ENCODE data around the gene ADSS1.

ADSS1 gene

GRCh38 chr14:104768437-104769323, 44.7 kb downstream of the ADSS1 start:
- H3K4me3 Mint-ChIP-seq, result no peak overlapping the region
- peak; percentile 91 for ATAC-seq
- peaks cover 49% of the 10 kb centered on the region for H3K36me3 Mint-ChIP-seq
- peaks cover 11% of the 10 kb centered on the region for H3K4me1 Mint-ChIP-seq
- H3K9me3 Mint-ChIP-seq, result peaks cover 5% of the 10 kb centered on the region
- H3K27me3 Mint-ChIP-seq, result no peaks in the 10 kb centered on the region
- H3K27ac Mint-ChIP-seq, result no peak overlapping the region

GRCh38 chr14:104769324-104770071, 45.5 kb downstream of the ADSS1 start:
- H3K9me3 Mint-ChIP-seq, result peaks cover 5% of the 10 kb centered on the region
- no peak for ATAC-seq
- peaks cover 11% of the 10 kb centered on the region for H3K4me1 Mint-ChIP-seq
- no peak overlapping the region for H3K4me3 Mint-ChIP-seq
- no peaks in the 10 kb centered on the region for H3K27me3 Mint-ChIP-seq
- no peak overlapping the region for H3K27ac Mint-ChIP-seq
- peaks cover 56% of the 10 kb centered on the region for H3K36me3 Mint-ChIP-seq

GRCh38 chr14:104770072-104770579, 46.1 kb downstream of the ADSS1 start:
- no peak overlapping the region for H3K27ac Mint-ChIP-seq
- H3K36me3 Mint-ChIP-seq, result peaks cover 60% of the 10 kb centered on the region

GRCh38 chr14:104770851-104771272, 46.8 kb downstream of the ADSS1 start:
- Mint-ChIP-seq H3K9me3 (peaks cover 3% of the 10 kb centered on the region), H3K27me3 (no peaks in the 10 kb centered on the region), H3K36me3 (peaks cover 53% of the 10 kb centered on the region), H3K4me3 (no peak overlapping the region), H3K4me1 (peaks cover 11% of the 10 kb centered on the region), H3K27ac (no peak overlapping the region)
- no peak for ATAC-seq

More at GRCh38 chr14:104770072-104770579, 46.1 kb downstream of the ADSS1 start:
- Mint-ChIP-seq H3K9me3 (peaks cover 5% of the 10 kb centered on the region), H3K4me3 (no peak overlapping the region), H3K4me1 (peaks cover 11% of the 10 kb centered on the region), H3K27me3 (no peaks in the 10 kb centered on the region)
- ATAC-seq, result no peak

GRCh38 chr14:104771374-104771773, 47.3 kb downstream of the ADSS1 start:
- no peak for ATAC-seq
- no peaks in the 10 kb centered on the region for H3K27me3 Mint-ChIP-seq

GRCh38 chr14:104771918-104772706, 48.1 kb downstream of the ADSS1 start:
- H3K9me3 Mint-ChIP-seq, result no peaks in the 10 kb centered on the region

More at GRCh38 chr14:104771374-104771773, 47.3 kb downstream of the ADSS1 start:
- Mint-ChIP-seq H3K4me1 (peaks cover 11% of the 10 kb centered on the region), H3K27ac (no peak overlapping the region), H3K9me3 (no peaks in the 10 kb centered on the region), H3K4me3 (no peak overlapping the region), H3K36me3 (peaks cover 50% of the 10 kb centered on the region)

GRCh38 chr14:104772707-104773504, 48.9 kb downstream of the ADSS1 start:
- H3K27ac Mint-ChIP-seq, result no peak overlapping the region
- no peaks in the 10 kb centered on the region for H3K9me3 Mint-ChIP-seq
- ATAC-seq, result no peak
- no peak overlapping the region for H3K4me3 Mint-ChIP-seq
- no peaks in the 10 kb centered on the region for H3K27me3 Mint-ChIP-seq
- peaks cover 59% of the 10 kb centered on the region for H3K36me3 Mint-ChIP-seq
- peaks cover 11% of the 10 kb centered on the region for H3K4me1 Mint-ChIP-seq

More at GRCh38 chr14:104771918-104772706, 48.1 kb downstream of the ADSS1 start:
- Mint-ChIP-seq H3K27me3 (no peaks in the 10 kb centered on the region), H3K36me3 (peaks cover 57% of the 10 kb centered on the region), H3K27ac (no peak overlapping the region), H3K4me3 (no peak overlapping the region), H3K4me1 (peaks cover 11% of the 10 kb centered on the region)
- no peak for ATAC-seq

GRCh38 chr14:104773505-104774452, 49.8 kb downstream of the ADSS1 start:
- peak; percentile 35 for ATAC-seq
- no peak overlapping the region for H3K4me3 Mint-ChIP-seq
- peaks cover 59% of the 10 kb centered on the region for H3K36me3 Mint-ChIP-seq
- H3K9me3 Mint-ChIP-seq, result no peaks in the 10 kb centered on the region
- peaks cover 3% of the 10 kb centered on the region for H3K4me1 Mint-ChIP-seq
- no peak overlapping the region for H3K27ac Mint-ChIP-seq
- no peaks in the 10 kb centered on the region for H3K27me3 Mint-ChIP-seq

- Mint-ChIP-seq H3K4me1 (no peaks in the 10 kb centered on the region), H3K4me3 (no peak overlapping the region), H3K27me3 (no peaks in the 10 kb centered on the region), H3K9me3 (no peaks in the 10 kb centered on the region), H3K36me3 (peaks cover 58% of the 10 kb centered on the region), H3K27ac (no peak overlapping the region)
- no peak for ATAC-seq
These were observed 50.5 kb downstream of the ADSS1 start for GRCh38 chr14:104774453-104775072.

GRCh38 chr14:104775073-104775489, 51.1 kb downstream of the ADSS1 start:
- no peaks in the 10 kb centered on the region for H3K27me3 Mint-ChIP-seq
- no peak overlapping the region for H3K4me3 Mint-ChIP-seq
- no peak for ATAC-seq
- peaks cover 53% of the 10 kb centered on the region for H3K36me3 Mint-ChIP-seq
- H3K4me1 Mint-ChIP-seq, result no peaks in the 10 kb centered on the region
- no peaks in the 10 kb centered on the region for H3K9me3 Mint-ChIP-seq
- no peak overlapping the region for H3K27ac Mint-ChIP-seq

- Mint-ChIP-seq H3K4me1 (no peaks in the 10 kb centered on the region), H3K27ac (no peak overlapping the region), H3K27me3 (no peaks in the 10 kb centered on the region), H3K4me3 (no peak overlapping the region), H3K9me3 (no peaks in the 10 kb centered on the region), H3K36me3 (peaks cover 40% of the 10 kb centered on the region)
- no peak for ATAC-seq
These were observed 52.5 kb downstream of the ADSS1 start for GRCh38 chr14:104776481-104776880.

- Mint-ChIP-seq H3K27me3 (no peaks in the 10 kb centered on the region), H3K9me3 (no peaks in the 10 kb centered on the region), H3K36me3 (peaks cover 33% of the 10 kb centered on the region), H3K27ac (no peak overlapping the region), H3K4me3 (no peak overlapping the region), H3K4me1 (no peaks in the 10 kb centered on the region)
- ATAC-seq, result no peak
These were observed 53.2 kb downstream of the ADSS1 start for GRCh38 chr14:104776961-104777807.
